Camera-type eye (tissue), 1 donor: ENCODE measurements around the gene FBXO8. TPM values are rescaled to one million over a fixed set of nuclear protein-coding genes. Genes with fewer than 3 reads are reported as not detected.

Source experiments
- total RNA-seq: library from RNA; depleted of rRNA; stranded (reverse); fragments of >200 nt; gene quantifications from one replicate; pipeline ENCODE4 v1.2.3, GENCODE V29; 2014

FBXO8 gene
- total RNA-seq: 58.3 TPM

GRCh38 chr4:174283507-174284471 is at the start of gene FBXO8, which contains the start of gene CEP44:
TSS of gene FBXO8 (minus strand) at chr4:174283667. CDS start at chr4:174263092, 20,575 bp downstream.
TSS of gene CEP44 (plus strand) at chr4:174283911. CDS start at chr4:174299122, 15,211 bp downstream.

Other genes starting within 250 kb of the FBXO8 start
- 61.9 TPM for gene CEP44, start 244 bp upstream of the FBXO8 start, total RNA-seq
- gene HPGD, start 238.8 kb upstream of the FBXO8 start, total RNA-seq: 11.9 TPM